ENCODE data around the gene UBE2O. TPM values are rescaled to one million over a fixed set of nuclear protein-coding genes. Genes with fewer than 3 reads are reported as not detected.

UBE2O gene
- total RNA-seq, 1 experiment from 2014 or later, result 68.9 TPM

- Mint-ChIP-seq H3K4me3 (no peak overlapping the region), H3K36me3 (peaks cover 4% of the 10 kb centered on the region; the same call in 1 of the 2 replicates), H3K27me3 (ENCODE audit: low read depth) (no peaks in the 10 kb centered on the region), H3K4me1 (peaks cover 8% of the 10 kb centered on the region), H3K9me3 (no peaks in the 10 kb centered on the region), H3K27ac (no peak overlapping the region)
- no peak for TF ChIP-seq ZNF121 (CRISPR knock-in tag; IDR thresholded peaks at IDR 0.05)
- ATAC-seq (no peak), DNase-seq (ENCODE audit: low spot score) (no peak)
- POLR2A ChIA-PET, result no interaction called here
- CTCF ChIA-PET, result interaction anchor here (0.7 to 3.6 kb wide), 2 partner anchors 11 to 38 kb away, joined by 3 to 33 read pairs; no protein-coding TSS in a partner anchor
Observed at GRCh38 chr17:76469076-76469990, 16.4 kb upstream of the UBE2O start.

- H3K4me1 Mint-ChIP-seq, result peaks cover 8% of the 10 kb centered on the region
- no peaks in the 10 kb centered on the region for H3K27me3 Mint-ChIP-seq (ENCODE audit: low read depth)
- CTCF ChIA-PET, result interaction anchor here (1.3 to 3.6 kb wide), 3 partner anchors 38 to 72 kb away, joined by 4 to 33 read pairs (median 5); no protein-coding TSS in a partner anchor
- DNase-seq (ENCODE audit: low spot score) (no peak), ATAC-seq (no peak)
- no peak overlapping the region for H3K27ac Mint-ChIP-seq
- POLR2A ChIA-PET, result no interaction called here
- no peak overlapping the region for H3K4me3 Mint-ChIP-seq
- H3K9me3 Mint-ChIP-seq, result no peaks in the 10 kb centered on the region
- H3K36me3 Mint-ChIP-seq, result peaks cover 4% of the 10 kb centered on the region; the same call in 1 of the 2 replicates
- TF ChIP-seq CREM (CRISPR knock-in tag; IDR thresholded peaks at IDR 0.05) (no peak), MXD4 (CRISPR knock-in tag; IDR thresholded peaks at IDR 0.05; ENCODE audit: borderline replicate concordance) (no peak), PREB (CRISPR knock-in tag; IDR thresholded peaks at IDR 0.05; ENCODE audit: borderline replicate concordance) (no peak), IRF2 (CRISPR knock-in tag; IDR thresholded peaks at IDR 0.05; ENCODE audit: borderline replicate concordance, low read depth) (no peak), ZNF263 (CRISPR knock-in tag; IDR thresholded peaks at IDR 0.05; ENCODE audit: low read depth) (no peak)
- TF ChIP-seq, protein P1, sequence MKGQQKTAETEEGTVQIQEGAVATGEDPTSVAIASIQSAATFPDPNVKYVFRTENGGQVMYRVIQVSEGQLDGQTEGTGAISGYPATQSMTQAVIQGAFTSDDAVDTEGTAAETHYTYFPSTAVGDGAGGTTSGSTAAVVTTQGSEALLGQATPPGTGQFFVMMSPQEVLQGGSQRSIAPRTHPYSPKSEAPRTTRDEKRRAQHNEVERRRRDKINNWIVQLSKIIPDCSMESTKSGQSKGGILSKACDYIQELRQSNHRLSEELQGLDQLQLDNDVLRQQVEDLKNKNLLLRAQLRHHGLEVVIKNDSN (CRISPR knock-in tag; IDR thresholded peaks at IDR 0.05), result no peak
- TF ChIP-seq, protein P2, sequence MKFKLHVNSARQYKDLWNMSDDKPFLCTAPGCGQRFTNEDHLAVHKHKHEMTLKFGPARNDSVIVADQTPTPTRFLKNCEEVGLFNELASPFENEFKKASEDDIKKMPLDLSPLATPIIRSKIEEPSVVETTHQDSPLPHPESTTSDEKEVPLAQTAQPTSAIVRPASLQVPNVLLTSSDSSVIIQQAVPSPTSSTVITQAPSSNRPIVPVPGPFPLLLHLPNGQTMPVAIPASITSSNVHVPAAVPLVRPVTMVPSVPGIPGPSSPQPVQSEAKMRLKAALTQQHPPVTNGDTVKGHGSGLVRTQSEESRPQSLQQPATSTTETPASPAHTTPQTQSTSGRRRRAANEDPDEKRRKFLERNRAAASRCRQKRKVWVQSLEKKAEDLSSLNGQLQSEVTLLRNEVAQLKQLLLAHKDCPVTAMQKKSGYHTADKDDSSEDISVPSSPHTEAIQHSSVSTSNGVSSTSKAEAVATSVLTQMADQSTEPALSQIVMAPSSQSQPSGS (CRISPR knock-in tag; IDR thresholded peaks at IDR 0.05; ENCODE audit: borderline replicate concordance, low read depth), result no peak
Observed at GRCh38 chr17:76468634-76469010, 15.7 kb upstream of the UBE2O start.

- no peak for DNase-seq (ENCODE audit: low spot score)
- no peaks in the 10 kb centered on the region for H3K27me3 Mint-ChIP-seq (ENCODE audit: low read depth)
- peaks cover 4% of the 10 kb centered on the region; the same call in 1 of the 2 replicates for H3K36me3 Mint-ChIP-seq
- POLR2A ChIA-PET, result no interaction called here
- H3K27ac Mint-ChIP-seq, result no peak overlapping the region
- H3K9me3 Mint-ChIP-seq, result no peaks in the 10 kb centered on the region
- no peak for TF ChIP-seq ZNF512 (CRISPR knock-in tag; IDR thresholded peaks at IDR 0.05; ENCODE audit: borderline replicate concordance)
- H3K4me3 Mint-ChIP-seq, result no peak overlapping the region
- CTCF ChIA-PET, result interaction anchor here (0.6 to 3.6 kb wide), 18 partner anchors 10 to 276 kb away, joined by 3 to 33 read pairs (median 6); partner anchors contain the start of genes JMJD6, METTL23 and RHBDF2
- no peak for ATAC-seq
- H3K4me1 Mint-ChIP-seq, result peaks cover 8% of the 10 kb centered on the region
Observed at GRCh38 chr17:76467809-76468633, 15.1 kb upstream of the UBE2O start.

GRCh38 chr17:76467366-76467765 lies 14.4 kb upstream of the UBE2O start, which contains the start of gene AANAT:
Gene AANAT (plus strand): TSS chr17:76467603. CDS start chr17:76468747, 1,144 bp downstream.
- DNase-seq (ENCODE audit: low spot score) (no peak), ATAC-seq (no peak; the same call in 1 of the 2 replicates)
- no peaks in the 10 kb centered on the region for H3K9me3 Mint-ChIP-seq
- no peak within 1 kb of the TSS for H3K4me3 Mint-ChIP-seq
- no peak within 1 kb of the TSS for H3K27ac Mint-ChIP-seq
- CTCF ChIA-PET, result interaction anchor here (0.6 to 3.6 kb wide), 23 partner anchors 9 to 276 kb away, joined by 3 to 33 read pairs (median 6); partner anchors contain the start of genes JMJD6, METTL23 and RHBDF2
- no peaks in the 10 kb centered on the region; the same call in 1 of the 2 replicates for H3K27me3 Mint-ChIP-seq (ENCODE audit: low read depth)
- POLR2A ChIA-PET, result no interaction called here
- peaks cover 4% of the 10 kb centered on the region; the same call in 1 of the 2 replicates for H3K36me3 Mint-ChIP-seq
- peaks cover 8% of the 10 kb centered on the region for H3K4me1 Mint-ChIP-seq
- no peak for TF ChIP-seq TEAD4 (CRISPR knock-in tag; IDR thresholded peaks at IDR 0.05)
- TF ChIP-seq, protein P3, sequence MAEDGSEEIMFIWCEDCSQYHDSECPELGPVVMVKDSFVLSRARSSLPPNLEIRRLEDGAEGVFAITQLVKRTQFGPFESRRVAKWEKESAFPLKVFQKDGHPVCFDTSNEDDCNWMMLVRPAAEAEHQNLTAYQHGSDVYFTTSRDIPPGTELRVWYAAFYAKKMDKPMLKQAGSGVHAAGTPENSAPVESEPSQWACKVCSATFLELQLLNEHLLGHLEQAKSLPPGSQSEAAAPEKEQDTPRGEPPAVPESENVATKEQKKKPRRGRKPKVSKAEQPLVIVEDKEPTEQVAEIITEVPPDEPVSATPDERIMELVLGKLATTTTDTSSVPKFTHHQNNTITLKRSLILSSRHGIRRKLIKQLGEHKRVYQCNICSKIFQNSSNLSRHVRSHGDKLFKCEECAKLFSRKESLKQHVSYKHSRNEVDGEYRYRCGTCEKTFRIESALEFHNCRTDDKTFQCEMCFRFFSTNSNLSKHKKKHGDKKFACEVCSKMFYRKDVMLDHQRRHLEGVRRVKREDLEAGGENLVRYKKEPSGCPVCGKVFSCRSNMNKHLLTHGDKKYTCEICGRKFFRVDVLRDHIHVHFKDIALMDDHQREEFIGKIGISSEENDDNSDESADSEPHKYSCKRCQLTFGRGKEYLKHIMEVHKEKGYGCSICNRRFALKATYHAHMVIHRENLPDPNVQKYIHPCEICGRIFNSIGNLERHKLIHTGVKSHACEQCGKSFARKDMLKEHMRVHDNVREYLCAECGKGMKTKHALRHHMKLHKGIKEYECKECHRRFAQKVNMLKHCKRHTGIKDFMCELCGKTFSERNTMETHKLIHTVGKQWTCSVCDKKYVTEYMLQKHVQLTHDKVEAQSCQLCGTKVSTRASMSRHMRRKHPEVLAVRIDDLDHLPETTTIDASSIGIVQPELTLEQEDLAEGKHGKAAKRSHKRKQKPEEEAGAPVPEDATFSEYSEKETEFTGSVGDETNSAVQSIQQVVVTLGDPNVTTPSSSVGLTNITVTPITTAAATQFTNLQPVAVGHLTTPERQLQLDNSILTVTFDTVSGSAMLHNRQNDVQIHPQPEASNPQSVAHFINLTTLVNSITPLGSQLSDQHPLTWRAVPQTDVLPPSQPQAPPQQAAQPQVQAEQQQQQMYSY (CRISPR knock-in tag; IDR thresholded peaks at IDR 0.05), result no peak
